HG02885 (cell line): Measurements from ENCODE around the gene AMY1A.
"Not testable (repeated sequence)": the region's sequence is repeated elsewhere in the genome, so short reads cannot be mapped to it uniquely, and the experiment has no call there.

Experiments used
- ATAC-seq: cut with Tn5 transposase; IDR thresholded peaks from one replicate; pipeline ENCODE4 v1.9.1; 2021; ENCODE audit warnings: mild to moderate bottlenecking; ENCODE audit not compliant: unreplicated experiment, poor library complexity

The AMY1A gene

DNA sequence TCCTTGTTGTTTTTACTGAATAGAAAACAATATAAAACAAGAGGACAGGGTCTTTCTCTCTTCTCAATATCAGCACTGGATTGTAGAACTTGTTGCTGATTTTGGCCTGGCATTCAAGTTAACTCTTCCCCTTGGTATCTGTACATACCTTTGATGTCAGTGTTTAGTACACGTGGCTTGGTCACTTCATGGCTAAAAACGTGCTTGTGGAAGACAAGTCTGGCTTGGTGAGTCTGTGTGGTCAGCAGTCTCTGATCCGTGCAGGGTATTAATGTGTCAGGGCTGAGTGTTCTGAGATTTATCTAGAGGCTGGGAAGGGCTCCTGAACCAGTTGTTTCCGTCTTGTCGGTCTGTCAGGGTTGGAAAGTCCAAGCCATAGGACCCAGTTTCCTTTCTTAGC, at the start of gene AMY1A:
Gene AMY1A, plus strand, starts transcription at position 301 of the 400 bp plus-strand sequence. CDS start 571 bp downstream, outside the sequence.
- ATAC-seq, result not testable (repeated sequence)

DNA sequence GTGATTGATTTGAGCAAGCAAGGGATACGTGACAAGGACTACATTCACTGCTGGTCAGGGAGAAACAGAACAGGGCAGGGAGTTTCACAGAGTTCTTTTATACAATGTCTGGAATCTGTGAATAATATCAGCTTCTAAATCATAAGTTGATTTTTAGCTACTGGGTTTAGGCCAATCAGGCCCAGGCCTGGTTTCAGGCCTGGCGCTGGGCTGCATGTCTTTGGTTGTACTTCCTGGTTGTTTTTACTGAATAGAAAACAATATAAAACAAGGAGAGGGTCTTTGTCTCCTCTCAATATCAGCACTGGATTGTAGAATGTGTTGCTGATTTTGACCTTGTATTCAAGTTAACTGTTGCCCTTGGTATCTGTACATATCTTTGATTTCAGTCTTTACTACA, 39.2 kb upstream of the AMY1A start:
- no peak for ATAC-seq

GRCh38 chr1:103616994-103617477, 38.5 kb upstream of the AMY1A start, which contains the start of gene AMY2A:
AMY2A (plus strand) TSS chr1:103617427; CDS start chr1:103617441, 14 bp downstream.
- ATAC-seq, result not testable (repeated sequence)

- ATAC-seq, result not testable (repeated sequence)
These were observed 28.1 kb upstream of the AMY1A start for GRCh38 chr1:103627436-103627835.

DNA sequence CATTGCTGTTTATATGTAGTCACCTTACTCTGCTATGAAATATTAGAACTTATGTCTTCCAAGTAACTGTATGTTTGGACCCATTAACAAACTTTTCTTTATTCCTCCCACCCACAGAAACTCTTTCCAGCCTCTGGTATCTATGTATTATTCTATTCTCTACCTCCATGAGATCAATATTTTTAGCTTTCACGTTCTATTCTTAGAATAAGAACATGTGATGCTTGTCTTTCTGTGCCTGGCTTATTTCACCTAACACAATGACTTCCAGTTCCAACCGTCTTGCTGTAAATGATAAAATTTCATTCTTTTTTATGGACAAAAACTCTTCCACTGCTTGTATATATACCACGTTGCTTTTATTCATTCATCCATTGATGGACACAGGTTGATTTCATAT, 14.4 kb upstream of the AMY1A start:
- not testable (repeated sequence) for ATAC-seq

DNA sequence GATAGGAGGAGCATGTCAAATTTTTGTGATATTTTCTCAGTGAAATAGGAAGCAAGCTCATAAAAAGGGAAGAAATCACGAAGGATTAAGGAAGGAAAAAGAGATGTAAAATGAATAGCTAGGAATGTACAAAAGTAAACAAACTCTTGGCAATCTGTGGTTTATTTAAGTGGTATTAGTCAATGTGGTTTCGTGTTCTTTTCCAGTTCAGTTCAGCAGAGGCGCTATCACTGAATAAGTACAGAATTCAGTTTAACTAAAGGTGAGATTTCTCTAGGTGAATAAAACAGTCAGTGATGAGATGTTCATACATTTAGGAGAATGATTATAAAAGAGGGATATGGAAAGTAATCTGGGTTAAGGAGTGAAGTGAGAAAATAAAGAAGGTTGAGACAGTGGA, 11.7 kb upstream of the AMY1A start:
- not testable (repeated sequence) for ATAC-seq

GRCh38 chr1:103650305-103650704, 5.3 kb upstream of the AMY1A start:
- not testable (repeated sequence) for ATAC-seq

- not testable (repeated sequence) for ATAC-seq
These were observed 4.7 kb upstream of the AMY1A start for GRCh38 chr1:103650889-103651288.

- ATAC-seq, result not testable (repeated sequence)
These were observed 1.4 kb upstream of the AMY1A start for GRCh38 chr1:103654133-103654532.

DNA sequence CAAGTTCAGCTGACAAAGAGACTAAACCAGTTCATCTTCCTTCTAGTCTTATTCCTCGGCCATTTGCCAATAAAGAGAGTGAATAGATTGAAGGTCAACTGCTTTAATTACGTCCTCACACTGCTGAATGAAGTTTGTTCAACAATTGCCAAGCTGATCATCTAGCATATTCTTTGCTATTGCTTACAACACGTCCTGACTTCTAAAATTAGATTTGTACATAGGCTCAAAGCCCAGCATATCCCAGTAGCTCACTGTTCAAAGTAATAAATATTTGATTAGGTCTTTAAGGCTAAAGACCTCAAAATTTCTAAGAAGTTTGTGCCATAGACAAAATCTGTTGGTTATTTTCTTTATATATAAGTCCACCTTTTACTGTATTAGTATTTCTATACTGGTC, 20.8 kb downstream of the AMY1A start:
- ATAC-seq, result not testable (repeated sequence)

DNA sequence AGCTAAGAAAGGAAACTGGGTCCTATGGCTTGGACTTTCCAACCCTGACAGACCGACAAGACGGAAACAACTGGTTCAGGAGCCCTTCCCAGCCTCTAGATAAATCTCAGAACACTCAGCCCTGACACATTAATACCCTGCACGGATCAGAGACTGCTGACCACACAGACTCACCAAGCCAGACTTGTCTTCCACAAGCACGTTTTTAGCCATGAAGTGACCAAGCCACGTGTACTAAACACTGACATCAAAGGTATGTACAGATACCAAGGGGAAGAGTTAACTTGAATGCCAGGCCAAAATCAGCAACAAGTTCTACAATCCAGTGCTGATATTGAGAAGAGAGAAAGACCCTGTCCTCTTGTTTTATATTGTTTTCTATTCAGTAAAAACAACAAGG, 40.5 kb downstream of the AMY1A start, which contains the start of gene AMY1B:
Gene AMY1B, minus strand, starts transcription at position 101 of the 400 bp plus-strand sequence. CDS start 571 bp downstream, outside the sequence.
- ATAC-seq, result not testable (repeated sequence)

GRCh38 chr1:103697430-103697829, 41.9 kb downstream of the AMY1A start:
- not testable (repeated sequence) for ATAC-seq

DNA sequence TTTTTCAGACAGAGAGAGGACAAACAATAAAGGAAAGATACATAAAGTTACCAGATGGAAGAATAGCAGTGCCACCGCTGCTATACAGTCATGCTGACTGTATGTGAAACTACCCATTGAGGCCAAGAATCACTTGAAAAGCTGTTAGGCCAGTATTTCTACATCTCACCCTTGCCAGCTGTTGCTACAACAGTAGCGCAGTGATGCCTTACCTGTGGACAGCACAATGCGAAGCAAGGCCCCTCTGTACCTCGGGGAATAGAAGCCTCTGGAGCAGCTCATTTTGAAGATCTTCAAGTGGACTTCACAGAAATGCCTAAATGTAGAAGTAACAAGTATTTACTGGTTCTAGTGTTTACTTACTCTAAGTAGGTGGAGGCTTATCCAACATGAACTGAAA, 45.1 kb downstream of the AMY1A start:
- not testable (repeated sequence) for ATAC-seq

GRCh38 chr1:103701256-103701655, 45.7 kb downstream of the AMY1A start:
- ATAC-seq, result not testable (repeated sequence)

GRCh38 chr1:103707670-103708069, 52.1 kb downstream of the AMY1A start:
- ATAC-seq, result not testable (repeated sequence)

DNA sequence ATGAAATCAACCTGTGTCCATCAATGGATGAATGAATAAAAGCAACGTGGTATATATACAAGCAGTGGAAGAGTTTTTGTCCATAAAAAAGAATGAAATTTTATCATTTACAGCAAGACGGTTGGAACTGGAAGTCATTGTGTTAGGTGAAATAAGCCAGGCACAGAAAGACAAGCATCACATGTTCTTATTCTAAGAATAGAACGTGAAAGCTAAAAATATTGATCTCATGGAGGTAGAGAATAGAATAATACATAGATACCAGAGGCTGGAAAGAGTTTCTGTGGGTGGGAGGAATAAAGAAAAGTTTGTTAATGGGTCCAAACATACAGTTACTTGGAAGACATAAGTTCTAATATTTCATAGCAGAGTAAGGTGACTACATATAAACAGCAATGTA, 54.8 kb downstream of the AMY1A start:
- ATAC-seq, result not testable (repeated sequence)
